ENCODE measurements around the gene GBX1.

GBX1 gene

DNA sequence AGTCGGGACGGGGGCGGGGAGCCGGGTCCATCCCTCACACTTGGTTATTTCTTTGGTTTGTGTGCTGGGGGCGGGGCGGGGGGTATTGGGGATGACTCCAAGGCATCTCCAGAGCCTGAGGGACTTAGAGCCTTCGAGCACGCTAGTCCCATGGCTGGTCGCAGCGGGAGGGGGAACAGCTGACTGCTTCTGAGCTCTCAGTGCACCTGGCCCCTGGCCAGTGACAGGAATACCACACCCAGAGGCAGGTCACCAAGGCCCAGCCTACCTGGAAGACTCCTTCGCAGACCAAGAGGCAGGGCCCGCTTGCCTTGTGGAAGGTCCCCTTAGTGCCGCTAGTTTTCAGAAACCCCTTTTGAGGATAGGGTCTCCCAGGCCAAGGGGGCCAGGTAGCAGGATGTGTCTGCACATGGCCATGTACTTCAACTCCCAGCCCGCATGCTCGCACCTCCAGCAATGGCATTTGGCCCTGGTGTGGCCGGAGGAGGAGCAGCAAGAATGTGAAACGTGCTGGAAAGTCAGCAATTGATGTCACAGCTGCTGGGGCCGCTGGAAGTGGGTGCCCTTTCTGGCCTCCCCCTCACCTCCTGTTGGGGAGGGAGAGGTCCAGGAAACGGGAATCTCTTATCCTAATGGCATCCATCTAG lies 40.9 kb downstream of the GBX1 start:
- no peak for DNase-seq (ENCODE audit: low spot score)

DNA sequence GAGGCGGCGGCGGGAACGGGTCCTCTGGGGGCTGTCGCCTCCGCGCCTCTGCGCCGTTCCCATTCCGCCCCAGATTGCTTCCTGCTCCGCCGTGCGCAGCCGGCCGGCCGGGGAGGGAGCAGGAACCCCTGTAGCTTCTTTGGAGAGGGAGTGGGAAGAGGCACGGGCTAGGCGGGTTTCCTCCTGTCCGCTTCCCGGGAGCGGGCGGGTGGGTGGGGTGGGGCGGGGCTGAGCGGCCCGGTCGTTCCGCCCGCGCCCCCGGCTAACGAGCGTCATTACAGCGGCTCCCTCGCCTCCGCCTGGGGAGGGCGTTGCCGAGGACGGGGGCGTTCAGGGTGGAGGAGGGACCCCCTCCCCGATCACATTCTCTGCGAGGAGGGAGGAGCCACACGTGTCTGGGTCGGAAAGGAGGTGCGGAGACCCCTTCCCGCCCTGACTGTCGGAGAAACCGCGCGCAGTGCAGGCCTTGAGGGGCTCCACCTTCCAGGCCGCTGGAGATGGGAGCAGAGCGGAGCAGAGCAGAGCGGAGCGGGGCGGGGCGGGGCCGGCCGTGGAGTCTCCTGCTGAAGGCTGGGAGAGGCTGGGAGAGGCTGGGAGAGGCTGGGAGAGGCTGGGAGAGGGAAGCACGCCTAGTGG lies 41.5 kb downstream of the GBX1 start:
- no peak for DNase-seq (ENCODE audit: low spot score)

DNA sequence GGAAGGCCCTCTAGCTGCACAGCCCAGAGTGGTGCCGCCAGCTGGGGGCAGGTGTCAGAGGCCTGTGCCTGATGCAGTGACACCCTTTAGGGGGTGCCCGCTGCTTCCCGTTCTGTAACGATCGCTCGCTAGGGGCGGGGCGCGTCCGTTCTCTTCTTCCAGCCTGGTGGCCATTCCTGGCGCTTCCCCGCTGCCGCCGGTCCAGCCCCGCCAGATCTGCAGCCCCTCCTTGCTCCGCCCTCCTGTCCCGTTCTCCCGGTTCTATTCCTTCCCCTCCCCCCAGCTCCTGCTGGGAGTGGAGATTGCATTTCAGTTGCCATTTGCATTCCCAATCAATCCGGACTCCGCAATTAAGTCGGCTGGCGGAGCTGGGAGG lies 42.0 kb downstream of the GBX1 start:
- no peak for DNase-seq (ENCODE audit: low spot score)

- DNase-seq (ENCODE audit: low spot score) = no peak
Measured at GRCh38 chr7:151124899-151125399, 42.5 kb downstream of the GBX1 start.

- no peak for DNase-seq (ENCODE audit: low spot score)
Measured at GRCh38 chr7:151124481-151124880, 43.0 kb downstream of the GBX1 start.

- DNase-seq (ENCODE audit: low spot score) = peak; percentile 86
Measured at GRCh38 chr7:151123822-151124464, 43.6 kb downstream of the GBX1 start.

DNA sequence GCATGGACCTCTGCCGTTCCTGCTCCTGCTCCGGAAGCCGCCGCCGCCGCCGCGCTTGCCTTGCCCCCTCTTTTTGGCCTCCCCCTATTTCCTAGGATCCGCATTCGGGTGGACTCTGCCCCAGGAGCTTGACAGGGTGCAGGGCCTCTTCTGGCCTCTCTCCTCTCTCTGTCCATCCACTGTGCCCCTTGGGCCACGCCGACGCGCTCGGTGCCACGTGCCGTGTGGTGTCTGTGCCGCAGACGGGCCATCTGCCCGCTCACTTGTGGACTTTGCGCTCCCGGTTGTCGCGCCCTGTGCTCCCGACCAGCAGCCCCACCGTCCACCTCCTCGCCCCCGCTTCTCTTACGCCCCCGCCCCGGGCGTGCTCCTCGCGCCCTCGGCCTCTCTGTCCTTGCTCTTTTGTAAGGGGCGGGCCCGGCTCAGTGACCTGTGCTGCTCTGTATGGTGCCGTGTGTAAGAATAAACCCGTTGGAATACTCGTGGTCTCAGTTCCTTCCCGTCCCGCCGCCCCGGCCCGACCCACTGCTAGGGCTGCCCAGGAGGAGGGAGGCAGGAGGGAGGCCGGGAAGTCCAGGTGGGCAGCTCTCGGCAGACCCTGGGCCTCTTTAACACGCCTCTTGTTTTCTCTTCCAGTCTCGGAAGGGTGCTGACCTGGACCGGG lies 44.2 kb downstream of the GBX1 start:
- DNase-seq (ENCODE audit: low spot score) = no peak

- no peak for DNase-seq (ENCODE audit: low spot score)
Measured at GRCh38 chr7:151122796-151123157, 44.7 kb downstream of the GBX1 start.

DNA sequence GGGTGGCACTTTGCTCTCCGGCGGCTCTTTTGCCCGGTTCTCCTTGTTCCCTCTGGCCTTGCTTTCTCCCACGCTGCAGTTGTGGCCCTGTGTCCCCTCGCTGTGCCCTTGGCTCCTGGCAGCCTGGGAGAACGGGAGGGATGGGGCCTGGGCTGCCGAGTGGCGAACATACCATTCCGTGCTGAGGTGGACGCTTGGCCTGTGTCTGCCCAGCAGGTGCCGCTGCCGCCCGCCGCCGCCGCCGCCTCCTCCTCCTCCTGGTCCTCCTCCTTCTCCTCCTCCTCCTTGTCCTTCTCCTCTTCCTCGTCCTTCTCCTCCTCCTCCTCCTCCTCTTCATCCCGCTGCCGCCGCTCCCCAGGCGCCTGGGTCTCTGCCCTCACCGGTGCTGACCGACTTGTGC lies 45.2 kb downstream of the GBX1 start:
- no peak for DNase-seq (ENCODE audit: low spot score)

DNA sequence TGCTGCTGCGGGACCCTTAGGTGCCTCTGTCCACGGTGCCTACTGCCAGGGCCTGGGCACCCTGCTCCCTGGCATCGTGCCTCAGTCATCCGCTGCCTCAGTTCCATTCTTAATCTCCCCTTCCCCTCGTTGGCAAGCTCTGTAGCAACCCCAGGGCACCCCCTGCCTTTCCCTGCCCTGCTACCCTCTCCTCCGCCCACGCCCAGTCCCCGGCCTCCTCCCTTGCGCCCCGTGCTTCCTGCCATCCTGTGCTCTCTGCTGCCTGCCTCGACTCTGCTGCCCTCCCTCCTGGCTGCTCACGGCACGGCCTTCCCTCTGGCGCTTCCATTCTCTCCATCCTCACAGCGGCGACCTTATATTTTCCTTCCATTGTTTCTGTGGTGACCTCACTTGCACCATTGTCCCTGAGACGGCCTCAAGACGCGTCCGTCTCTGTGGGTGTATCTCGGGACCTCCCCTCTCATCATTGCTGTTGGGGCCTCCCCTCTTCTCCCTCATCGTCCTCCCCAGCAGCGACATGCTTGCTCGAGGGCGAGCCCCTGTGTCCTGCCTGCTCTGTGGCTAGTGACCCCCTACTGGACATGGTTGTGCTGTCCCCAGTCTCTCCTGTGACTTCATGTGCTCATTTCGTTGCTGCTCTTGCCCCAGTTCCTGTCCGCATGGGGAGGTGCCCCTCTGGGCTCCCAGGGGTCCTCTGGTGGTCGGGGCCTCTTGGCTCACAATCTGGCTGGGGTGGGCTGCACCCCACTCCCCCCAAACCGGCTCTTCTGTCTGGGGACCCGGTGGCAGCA lies 45.9 kb downstream of the GBX1 start:
- DNase-seq (ENCODE audit: low spot score) = no peak

DNA sequence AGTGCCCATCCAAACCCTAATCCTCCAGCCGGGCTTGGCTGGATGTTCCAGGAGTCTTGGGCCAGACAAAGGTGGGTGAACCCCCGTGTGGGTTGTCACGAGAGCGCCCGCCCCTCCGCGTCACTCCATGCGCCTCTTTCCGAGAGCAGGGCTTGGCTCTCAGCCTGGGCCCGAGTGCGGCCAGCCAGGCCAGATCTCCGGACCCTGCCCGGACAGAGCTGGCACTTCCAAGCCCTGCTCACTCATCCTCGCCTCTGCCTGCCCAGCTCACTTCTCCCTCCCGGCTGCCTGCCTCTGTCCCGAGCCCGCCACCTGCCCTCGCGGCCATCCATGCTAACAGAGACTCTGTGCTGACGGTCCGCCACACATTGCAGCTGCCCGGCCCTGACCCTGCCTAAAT lies 46.6 kb downstream of the GBX1 start:
- no peak for DNase-seq (ENCODE audit: low spot score)

DNA sequence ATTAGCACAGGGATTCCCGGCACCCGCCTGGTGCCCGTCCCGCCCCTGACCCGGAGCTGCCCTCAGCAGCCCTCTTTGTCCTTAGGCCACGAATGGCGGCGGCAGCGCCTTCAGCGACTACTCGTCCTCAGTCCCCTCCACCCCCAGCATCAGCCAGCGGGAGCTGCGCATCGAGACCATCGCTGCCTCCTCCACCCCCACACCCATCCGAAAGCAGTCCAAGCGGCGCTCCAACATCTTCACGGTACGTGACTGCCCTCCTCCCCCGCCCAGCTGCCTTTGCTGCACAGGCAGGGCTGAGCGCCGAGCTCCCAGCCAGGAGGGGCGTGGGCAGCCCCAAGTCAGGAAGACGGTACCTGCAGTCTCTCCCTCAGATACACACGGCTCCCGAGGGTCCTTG lies 47.6 kb downstream of the GBX1 start:
- no peak for DNase-seq (ENCODE audit: low spot score)

DNA sequence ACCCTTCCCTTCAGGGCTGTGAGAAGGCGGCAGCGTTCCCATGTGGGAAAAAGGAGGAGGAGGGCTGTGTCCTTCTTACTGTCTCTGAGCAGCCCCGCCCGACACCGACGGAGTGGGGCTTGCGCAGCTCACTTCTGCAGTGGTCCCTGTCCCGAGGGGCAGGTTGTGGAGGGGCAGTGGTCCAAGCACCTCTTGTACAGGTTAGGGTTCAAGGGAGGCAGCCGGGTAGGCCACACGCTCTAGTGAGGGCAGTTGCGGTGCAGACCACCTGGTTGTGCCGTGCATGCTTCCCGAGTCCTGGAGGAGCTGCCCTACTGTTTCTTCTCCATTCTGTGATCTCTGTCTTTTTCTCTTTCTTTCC lies 48.5 kb downstream of the GBX1 start:
- no peak for DNase-seq (ENCODE audit: low spot score)

DNA sequence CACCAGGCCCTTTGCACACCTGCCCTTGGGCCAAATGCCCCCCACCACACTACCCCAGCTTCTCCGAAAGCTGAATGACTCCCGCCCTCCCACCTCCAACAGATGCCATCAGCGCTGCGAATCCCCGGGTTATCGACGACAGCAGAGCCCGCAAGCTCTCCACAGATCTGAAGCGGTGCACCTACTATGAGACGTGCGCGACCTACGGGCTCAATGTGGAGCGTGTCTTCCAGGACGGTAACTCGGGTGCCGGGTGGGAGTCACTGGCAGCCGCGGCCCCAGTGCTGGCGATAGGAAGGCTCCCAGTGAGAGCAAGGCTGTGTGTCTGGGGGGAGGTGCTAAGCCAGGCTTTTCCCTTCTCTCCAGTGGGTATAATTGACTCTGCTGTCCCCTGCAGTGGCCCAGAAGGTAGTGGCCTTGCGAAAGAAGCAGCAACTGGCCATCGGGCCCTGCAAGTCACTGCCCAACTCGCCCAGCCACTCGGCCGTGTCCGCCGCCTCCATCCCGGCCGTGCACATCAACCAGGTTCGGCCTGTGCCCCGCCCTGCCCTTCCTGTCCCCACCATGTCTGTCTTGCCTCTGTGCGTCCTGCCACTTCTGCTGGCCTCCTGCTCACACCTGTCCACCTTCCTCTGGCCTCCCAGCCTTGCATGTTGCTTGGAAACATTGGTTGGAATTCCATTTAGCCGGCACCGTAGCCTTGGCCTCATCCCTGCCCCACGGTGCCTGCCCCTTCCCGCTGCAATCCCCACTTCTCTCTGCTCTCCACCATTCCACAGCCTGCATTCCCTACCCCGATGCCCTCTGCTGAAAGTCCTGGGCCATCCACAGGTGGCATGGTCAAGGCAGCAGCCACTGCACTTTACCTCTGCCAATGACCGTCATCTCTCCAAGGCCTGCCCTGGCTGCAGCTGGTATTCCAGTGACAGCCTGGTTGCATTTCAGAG lies 49.1 kb downstream of the GBX1 start:
- DNase-seq (ENCODE audit: low spot score) = no peak

- no peak for DNase-seq (ENCODE audit: low spot score)
Measured at GRCh38 chr7:151117565-151117964, 49.9 kb downstream of the GBX1 start.

- no peak for DNase-seq (ENCODE audit: low spot score)
Measured at GRCh38 chr7:151116603-151117440, 50.7 kb downstream of the GBX1 start.

GRCh38 chr7:151115836-151116418 lies 51.6 kb downstream of the GBX1 start:
- DNase-seq (ENCODE audit: low spot score) = no peak

- DNase-seq (ENCODE audit: low spot score) = peak; percentile 13
Measured at GRCh38 chr7:151115121-151115835, 52.2 kb downstream of the GBX1 start.
